DND-41 (cell line): Measurements from ENCODE around the gene ZSWIM5.

Source experiments
- EZH2 ChIP-seq: IDR thresholded peaks from 3 replicates; pipeline ENCODE4 v1.6.1; 2012; ENCODE audit warnings: borderline replicate concordance, low read depth, mild to moderate bottlenecking, moderate library complexity, low read length, inconsistent platforms; ENCODE audit not compliant: severe bottlenecking
- TF ChIP-seq, protein P1 (sequence below): IDR thresholded peaks from 2 replicates; pipeline ENCODE4 v1.5.1; 2012; ENCODE audit warnings: borderline replicate concordance, low read length, moderate library complexity, mild to moderate bottlenecking; ENCODE audit not compliant: poor library complexity, severe bottlenecking; ENCODE audit errors: extremely low read depth

GRCh38 chr1:45008516-45008915 is 197.9 kb downstream of the ZSWIM5 start:
- TF ChIP-seq, protein P1, sequence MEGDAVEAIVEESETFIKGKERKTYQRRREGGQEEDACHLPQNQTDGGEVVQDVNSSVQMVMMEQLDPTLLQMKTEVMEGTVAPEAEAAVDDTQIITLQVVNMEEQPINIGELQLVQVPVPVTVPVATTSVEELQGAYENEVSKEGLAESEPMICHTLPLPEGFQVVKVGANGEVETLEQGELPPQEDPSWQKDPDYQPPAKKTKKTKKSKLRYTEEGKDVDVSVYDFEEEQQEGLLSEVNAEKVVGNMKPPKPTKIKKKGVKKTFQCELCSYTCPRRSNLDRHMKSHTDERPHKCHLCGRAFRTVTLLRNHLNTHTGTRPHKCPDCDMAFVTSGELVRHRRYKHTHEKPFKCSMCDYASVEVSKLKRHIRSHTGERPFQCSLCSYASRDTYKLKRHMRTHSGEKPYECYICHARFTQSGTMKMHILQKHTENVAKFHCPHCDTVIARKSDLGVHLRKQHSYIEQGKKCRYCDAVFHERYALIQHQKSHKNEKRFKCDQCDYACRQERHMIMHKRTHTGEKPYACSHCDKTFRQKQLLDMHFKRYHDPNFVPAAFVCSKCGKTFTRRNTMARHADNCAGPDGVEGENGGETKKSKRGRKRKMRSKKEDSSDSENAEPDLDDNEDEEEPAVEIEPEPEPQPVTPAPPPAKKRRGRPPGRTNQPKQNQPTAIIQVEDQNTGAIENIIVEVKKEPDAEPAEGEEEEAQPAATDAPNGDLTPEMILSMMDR, result no peak
- no peak for TF ChIP-seq EZH2
